Ascending aorta (tissue), 2 donors: ENCODE data around the gene YEATS2. TPM values are rescaled to one million over a fixed set of nuclear protein-coding genes. Genes with fewer than 3 reads are reported as not detected.
"Not testable (repeated sequence)": the region's sequence is repeated elsewhere in the genome, so short reads cannot be mapped to it uniquely, and the experiment has no call there.

ENCODE experiments used
- DNase-seq, 2 donors: peaks; one replicate each; pipeline ENCODE4 v3.0.0-alpha.2; 2019; ENCODE audit warnings: low spot score in 2 of 2
- H3K27ac ChIP-seq, 2 donors: fragments of 200-600 bp; sonication (generic); one replicate each; pipeline ENCODE4 v1.5.1; 2016 to 2017; ENCODE audit warnings: mild to moderate bottlenecking in 1 of 2
- H3K27me3 ChIP-seq: fragments of 200-600 bp; sonication (generic); one replicate; pipeline ENCODE4 v1.5.1; 2017
- H3K36me3 ChIP-seq, 2 donors: fragments of 200-600 bp; sonication (generic); one replicate each; pipeline ENCODE4 v1.5.1; 2016
- H3K4me1 ChIP-seq, 2 donors: fragments of 200-600 bp; sonication (generic); one replicate each; pipeline ENCODE4 v1.5.1; 2016 to 2017; ENCODE audit warnings: mild to moderate bottlenecking in 1 of 2
- H3K4me3 ChIP-seq, 2 donors: fragments of 200-600 bp; sonication (generic); one replicate each; pipeline ENCODE4 v1.5.1; 2016 to 2017; ENCODE audit warnings: mild to moderate bottlenecking in 1 of 2
- H3K9me3 ChIP-seq, 2 donors: fragments of 200-600 bp; sonication (generic); one replicate each; pipeline ENCODE4 v1.5.1; 2016
- intact Hi-C: fragments of 100-400 bp; cut with DNase I; formaldehyde crosslinking; loops from one replicate; pipeline ENCODE4 v1.15.1; 2023
- total RNA-seq: library from RNA; depleted of rRNA; stranded (reverse); fragments of >200 nt; gene quantifications from one replicate; pipeline ENCODE4 v1.1.0, GENCODE V29; 2016
- TF ChIP-seq, protein P1 (sequence below), 3 experiments: fragments of 200-600 bp in 2 of 3; fragments of 450-650 bp in 1 of 3; sonication (generic) in 2 of 3; IDR thresholded peaks; one replicate each; pipeline ENCODE4 v1.5.1; 2016 to 2019; ENCODE audit warnings: antibody characterized with exemption in 3 of 3, mild to moderate bottlenecking in 1 of 3, moderate library complexity in 1 of 3

YEATS2 gene
- total RNA-seq, 1 donor from 2014 or later, result 29.2 TPM

GRCh38 chr3:183734750-183735494 is 37.3 kb downstream of the YEATS2 start:
- Histone ChIP-seq H3K4me1 (no peaks in the 10 kb centered on the region), H3K4me3 (no peak overlapping the region), H3K27me3 (no peaks in the 10 kb centered on the region), H3K9me3 (no peaks in the 10 kb centered on the region), H3K27ac (no peak overlapping the region), H3K36me3 (peaks cover 20 to 53% of the 10 kb centered on the region in 2 donors)
- DNase-seq, result no peak
- intact Hi-C loops, result no loop called here
- TF ChIP-seq, protein P1, sequence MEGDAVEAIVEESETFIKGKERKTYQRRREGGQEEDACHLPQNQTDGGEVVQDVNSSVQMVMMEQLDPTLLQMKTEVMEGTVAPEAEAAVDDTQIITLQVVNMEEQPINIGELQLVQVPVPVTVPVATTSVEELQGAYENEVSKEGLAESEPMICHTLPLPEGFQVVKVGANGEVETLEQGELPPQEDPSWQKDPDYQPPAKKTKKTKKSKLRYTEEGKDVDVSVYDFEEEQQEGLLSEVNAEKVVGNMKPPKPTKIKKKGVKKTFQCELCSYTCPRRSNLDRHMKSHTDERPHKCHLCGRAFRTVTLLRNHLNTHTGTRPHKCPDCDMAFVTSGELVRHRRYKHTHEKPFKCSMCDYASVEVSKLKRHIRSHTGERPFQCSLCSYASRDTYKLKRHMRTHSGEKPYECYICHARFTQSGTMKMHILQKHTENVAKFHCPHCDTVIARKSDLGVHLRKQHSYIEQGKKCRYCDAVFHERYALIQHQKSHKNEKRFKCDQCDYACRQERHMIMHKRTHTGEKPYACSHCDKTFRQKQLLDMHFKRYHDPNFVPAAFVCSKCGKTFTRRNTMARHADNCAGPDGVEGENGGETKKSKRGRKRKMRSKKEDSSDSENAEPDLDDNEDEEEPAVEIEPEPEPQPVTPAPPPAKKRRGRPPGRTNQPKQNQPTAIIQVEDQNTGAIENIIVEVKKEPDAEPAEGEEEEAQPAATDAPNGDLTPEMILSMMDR (IDR thresholded peaks at IDR 0.05), result no peak

DNA sequence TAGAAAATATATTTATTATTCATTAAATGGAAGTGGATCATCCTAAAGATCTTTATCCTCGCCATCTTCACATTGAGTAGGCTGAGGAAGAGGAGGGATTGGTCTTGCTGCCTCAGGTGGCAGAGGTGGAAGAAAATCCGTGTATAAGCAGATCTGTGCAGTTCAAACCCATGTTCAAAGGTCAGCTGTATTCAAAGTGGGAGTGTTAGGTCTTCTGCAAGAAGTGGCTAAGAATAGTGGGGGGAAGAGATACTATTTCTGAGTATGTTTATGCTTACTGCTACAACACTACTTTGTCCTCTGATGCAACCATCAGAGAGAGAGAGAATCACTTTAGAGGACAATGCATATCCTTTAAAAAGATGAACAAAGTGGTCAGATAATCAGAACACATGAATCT is 39.5 kb downstream of the YEATS2 start:
- Histone ChIP-seq H3K27me3 (no peaks in the 10 kb centered on the region), H3K9me3 (no peaks in the 10 kb centered on the region), H3K36me3 (peaks cover 20 to 45% of the 10 kb centered on the region in 2 donors), H3K4me3 (no peak overlapping the region), H3K4me1 (no peaks in the 10 kb centered on the region), H3K27ac (no peak overlapping the region)
- TF ChIP-seq, protein P1 (IDR thresholded peaks at IDR 0.05), result no peak
- intact Hi-C loops, result no loop called here
- DNase-seq, result no peak

GRCh38 chr3:183740154-183740553 is 42.6 kb downstream of the YEATS2 start:
- H3K27ac ChIP-seq, H3K9me3 ChIP-seq, intact Hi-C loops, H3K27me3 ChIP-seq, H3K4me3 ChIP-seq, H3K4me1 ChIP-seq, DNase-seq: not testable (repeated sequence)
- peaks cover 12 to 25% of the 10 kb centered on the region in 2 donors for H3K36me3 ChIP-seq

- TF ChIP-seq, protein P1 (IDR thresholded peaks at IDR 0.05), result no peak
Measured at GRCh38 chr3:183743231-183743630, 45.6 kb downstream of the YEATS2 start.

DNA sequence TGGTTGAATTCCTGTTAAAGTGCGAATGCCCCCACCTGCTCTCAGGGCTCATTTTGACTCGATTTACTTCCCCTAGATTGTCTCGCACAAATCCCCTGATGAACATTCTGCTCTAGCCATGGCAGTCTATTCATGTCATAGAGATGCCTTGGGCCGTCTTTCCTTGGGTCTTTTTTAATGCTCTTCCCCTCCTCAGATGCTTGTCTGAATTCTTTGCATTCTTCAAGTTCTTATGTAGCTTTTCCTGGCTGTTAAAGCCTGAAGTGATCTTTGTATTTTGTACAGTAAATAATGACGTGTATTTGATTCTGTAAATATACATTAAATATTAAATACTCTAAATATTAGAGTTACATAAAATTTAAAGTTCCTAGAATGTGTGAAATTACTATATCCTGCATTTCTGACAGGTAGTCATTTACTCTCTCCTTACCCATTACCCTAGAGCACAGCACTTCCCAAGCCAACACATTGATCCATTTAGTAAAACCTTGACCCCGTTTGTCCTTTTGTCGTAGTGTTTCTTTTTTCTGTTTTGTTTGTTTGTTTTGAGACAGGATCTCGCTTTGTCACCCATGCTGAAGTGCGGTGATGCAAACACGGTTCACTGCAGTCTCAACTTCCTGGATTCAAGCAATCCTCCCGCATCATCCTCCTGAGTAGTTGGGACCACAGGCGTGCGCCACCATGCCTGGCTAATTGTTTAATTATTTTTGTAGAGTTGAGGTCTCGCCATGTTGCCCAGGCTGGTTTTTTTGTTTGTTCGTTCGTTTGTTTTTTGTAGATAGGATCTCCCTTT is 47.9 kb downstream of the YEATS2 start:
- DNase-seq, result no peak
- intact Hi-C loops, result no loop called here
- no peaks in the 10 kb centered on the region for H3K4me1 ChIP-seq
- H3K4me3 ChIP-seq, result no peak overlapping the region
- H3K27ac ChIP-seq, result no peak overlapping the region
- no peaks in the 10 kb centered on the region for H3K9me3 ChIP-seq
- H3K36me3 ChIP-seq, result peaks cover 14 to 25% of the 10 kb centered on the region in 2 donors
- TF ChIP-seq, protein P1 (IDR thresholded peaks at IDR 0.05), result no peak
- no peaks in the 10 kb centered on the region for H3K27me3 ChIP-seq

More at GRCh38 chr3:183743231-183743630, 45.6 kb downstream of the YEATS2 start:
- intact Hi-C loops, result no loop called here
- Histone ChIP-seq H3K4me1 (no peaks in the 10 kb centered on the region), H3K9me3 (no peaks in the 10 kb centered on the region), H3K27me3 (no peaks in the 10 kb centered on the region), H3K4me3 (no peak overlapping the region), H3K27ac (no peak overlapping the region), H3K36me3 (peaks cover 8 to 19% of the 10 kb centered on the region in 2 donors)
- DNase-seq, result no peak

- no peak for DNase-seq
- Histone ChIP-seq H3K9me3 (no peaks in the 10 kb centered on the region), H3K36me3 (peaks cover 40 to 56% of the 10 kb centered on the region in 2 donors), H3K4me3 (no peak overlapping the region), H3K27ac (no peak overlapping the region), H3K27me3 (no peaks in the 10 kb centered on the region), H3K4me1 (no peaks in the 10 kb centered on the region)
- intact Hi-C loops, result no loop called here
- TF ChIP-seq, protein P1 (IDR thresholded peaks at IDR 0.05), result no peak
Measured at GRCh38 chr3:183754052-183754451, 56.5 kb downstream of the YEATS2 start.
